HG03103 (cell line): ENCODE measurements around the gene SLC7A9.
"Not testable (repeated sequence)": the region's sequence is repeated elsewhere in the genome, so short reads cannot be mapped to it uniquely, and the experiment has no call there.

ENCODE experiments used
- ATAC-seq: cut with Tn5 transposase; IDR thresholded peaks from one replicate; pipeline ENCODE4 v1.9.1; 2021; ENCODE audit warnings: low read depth; ENCODE audit not compliant: unreplicated experiment

The SLC7A9 gene

DNA sequence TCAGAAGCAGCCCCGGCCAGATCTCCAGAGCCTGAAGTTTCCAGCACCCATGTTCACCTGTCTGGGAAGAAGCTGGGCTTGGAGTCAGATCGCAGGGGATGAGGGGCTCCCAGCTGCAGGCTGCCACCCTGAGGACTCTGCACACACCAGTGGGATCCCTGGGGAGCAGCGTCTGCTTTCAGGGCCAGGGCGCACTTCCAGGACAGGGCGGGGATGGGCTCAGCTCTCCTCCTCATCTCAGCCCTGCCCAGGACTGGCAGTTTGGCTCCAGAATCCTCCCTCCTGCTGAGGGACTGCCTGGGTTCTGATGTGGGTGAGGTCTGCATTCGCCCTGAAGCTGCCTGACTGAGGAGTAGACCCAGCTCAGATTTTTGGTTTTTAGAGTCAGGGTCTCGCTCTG lies 3.5 kb downstream of the SLC7A9 start:
- ATAC-seq: no peak

DNA sequence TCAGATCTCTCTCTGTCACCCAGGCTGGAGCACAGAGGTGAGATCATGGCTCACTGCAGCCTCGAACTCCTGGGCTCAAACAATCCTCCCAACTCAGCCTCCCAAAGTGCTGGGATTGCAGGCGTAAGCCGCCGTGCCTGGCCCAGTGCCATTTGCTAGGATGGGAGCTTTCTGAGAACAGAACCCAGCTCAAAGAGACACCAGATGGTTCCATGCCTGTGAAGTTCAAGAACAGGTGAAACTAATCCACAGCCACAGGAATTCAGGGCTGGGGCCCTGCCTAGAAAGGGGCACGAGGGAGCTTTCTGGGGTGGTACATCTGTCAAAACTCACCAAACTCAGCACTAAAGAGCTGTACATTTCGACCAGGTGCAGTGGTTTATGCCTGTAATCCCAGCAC lies 4.2 kb downstream of the SLC7A9 start:
- no peak for ATAC-seq

DNA sequence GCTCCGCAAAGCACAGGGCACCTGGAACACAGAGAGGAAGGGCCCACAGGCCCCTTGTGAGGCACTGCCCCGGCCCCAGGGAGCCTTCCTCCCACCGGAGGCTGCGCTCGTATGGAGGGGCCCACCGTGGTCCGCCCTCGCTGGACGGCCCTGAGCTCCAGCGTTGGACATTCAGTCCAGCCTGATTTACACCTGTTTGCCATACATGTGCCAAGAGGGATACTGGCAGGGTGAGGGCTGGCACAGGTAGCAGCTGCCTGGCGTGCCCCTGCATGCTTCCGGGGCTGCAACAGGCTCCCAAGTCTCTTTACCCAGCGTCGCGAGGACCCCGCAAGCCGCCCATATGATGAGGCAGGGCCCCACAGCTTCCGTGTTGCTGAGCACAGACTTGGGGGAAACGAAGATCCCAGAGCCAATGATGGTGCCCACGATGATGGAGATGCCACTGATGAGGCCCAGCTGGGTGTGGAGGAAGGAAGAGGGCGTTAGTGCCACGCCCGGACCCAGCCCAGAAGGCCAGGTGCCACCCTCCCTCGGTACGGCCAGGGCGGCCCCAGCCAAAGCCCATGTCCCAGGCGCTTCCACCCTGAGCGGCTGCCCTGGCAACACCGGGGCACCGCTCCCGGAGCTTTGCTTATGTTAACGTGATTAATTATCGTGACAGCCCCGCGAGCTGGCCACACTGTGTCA lies 5.1 kb downstream of the SLC7A9 start:
- no peak for ATAC-seq

DNA sequence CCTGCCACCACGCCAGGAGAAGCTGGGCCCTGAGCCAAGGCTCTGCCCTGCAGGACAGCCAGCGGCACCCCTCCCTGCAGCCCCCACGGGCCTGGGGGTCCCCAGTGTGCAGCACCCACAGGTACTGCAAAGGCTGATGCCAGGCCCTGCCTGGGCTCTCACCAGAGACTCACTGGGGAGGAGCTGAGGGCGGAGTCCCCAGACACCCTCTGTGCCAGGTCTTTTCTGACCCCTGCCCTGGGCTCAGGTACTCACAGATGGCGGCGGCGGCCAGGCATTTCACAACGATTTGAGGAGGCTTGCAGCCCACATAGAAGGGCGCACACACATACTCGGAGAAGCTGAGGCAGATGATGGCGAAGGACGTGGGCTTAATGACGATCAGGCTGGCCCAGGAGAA lies 5.7 kb downstream of the SLC7A9 start:
- ATAC-seq: no peak

DNA sequence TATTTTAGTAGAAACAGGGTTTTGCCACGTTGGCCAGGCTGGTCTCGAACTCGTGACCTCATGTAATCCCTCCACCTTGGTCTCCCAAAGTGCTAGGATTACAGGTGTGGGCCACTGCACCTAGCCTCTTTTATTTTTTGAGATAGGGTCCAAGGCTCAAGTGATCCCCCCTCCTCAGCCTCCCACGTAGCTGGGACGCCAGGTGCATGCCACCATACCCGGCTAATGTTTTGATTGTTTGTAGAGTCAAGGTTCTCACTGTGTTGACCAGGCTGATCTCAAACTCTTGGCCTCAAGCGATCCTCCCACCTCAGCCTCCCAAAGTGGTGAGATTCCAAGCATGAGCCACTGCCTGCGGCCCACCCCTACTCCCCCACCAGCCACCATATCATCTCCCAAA lies 6.3 kb downstream of the SLC7A9 start:
- no peak for ATAC-seq

DNA sequence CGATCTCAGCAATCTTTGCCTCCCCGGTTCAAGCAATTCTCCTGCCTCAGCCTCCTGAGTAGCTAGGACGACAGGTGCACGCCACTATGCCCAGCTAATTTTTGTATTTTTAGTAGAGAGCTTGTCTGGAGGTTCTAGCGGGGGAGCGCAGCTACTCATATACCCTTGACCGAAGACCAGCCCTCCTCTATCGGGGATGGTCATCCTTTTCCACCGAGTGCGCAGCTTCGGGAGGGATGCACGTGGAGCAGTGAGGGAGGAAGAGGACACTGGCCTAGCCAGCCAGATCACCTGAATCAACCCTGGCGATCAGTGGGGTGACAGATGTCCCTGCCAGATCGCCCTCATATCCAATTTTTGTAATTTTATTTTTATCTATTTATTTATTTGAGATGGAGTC lies 6.8 kb downstream of the SLC7A9 start:
- ATAC-seq: no peak

DNA sequence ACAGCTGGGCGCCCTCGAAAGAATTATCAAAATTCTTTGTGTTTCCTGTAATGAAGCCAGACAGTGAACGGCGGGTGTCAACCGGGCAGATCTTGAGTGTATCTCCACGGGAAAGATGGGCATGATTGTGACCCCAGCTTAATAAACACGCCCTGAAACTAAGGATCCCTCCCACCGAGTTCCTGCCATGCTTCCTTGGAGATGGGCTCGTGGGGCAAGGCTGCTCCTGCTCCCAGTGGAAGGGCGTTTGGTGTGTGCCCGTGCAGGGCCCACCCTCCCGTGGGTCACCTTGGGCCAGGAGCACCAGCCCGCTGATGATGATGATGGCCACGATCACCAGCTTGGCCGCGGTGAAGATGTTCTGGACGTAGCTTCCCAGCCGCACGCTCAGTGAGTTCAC lies 7.4 kb downstream of the SLC7A9 start:
- no peak for ATAC-seq

DNA sequence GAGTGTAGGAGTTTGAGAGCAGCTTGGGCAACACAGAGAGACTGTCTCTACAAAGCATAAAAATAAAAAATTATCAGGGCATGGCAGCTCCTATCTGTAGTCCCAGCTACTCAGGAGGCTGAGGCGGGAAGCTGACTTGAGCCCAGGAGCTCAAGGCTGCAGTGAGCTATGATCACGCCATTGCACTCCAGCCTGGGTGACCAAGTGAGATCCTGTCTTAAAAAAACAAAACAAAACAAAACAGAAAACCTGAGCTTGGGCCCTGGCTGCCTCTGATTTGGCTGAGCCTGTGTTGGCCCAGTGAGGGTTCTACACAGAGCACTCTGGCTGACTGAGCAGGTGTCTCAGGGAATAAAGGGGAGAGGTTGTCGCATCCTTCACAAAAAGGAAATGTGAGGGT lies 8.0 kb downstream of the SLC7A9 start:
- no peak for ATAC-seq

DNA sequence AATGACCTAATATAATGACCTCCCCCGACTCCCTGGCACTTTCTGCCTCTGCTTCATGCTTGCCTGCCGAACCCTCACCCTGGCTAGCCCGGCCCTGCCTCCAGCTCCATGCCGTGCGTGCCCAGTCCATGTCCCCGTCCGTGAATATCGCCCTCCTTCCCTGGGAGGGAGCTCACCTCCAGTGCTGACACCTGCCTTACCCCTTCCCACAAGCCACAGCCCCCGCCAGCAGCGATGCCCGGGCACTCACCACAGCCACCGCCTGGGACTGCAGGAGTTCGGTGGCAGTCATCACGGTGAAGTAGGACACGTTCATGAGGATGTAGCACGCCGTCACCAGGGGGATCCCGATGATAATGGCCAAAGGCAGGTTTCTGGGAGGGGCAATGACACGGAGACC lies 10.0 kb downstream of the SLC7A9 start:
- no peak for ATAC-seq

DNA sequence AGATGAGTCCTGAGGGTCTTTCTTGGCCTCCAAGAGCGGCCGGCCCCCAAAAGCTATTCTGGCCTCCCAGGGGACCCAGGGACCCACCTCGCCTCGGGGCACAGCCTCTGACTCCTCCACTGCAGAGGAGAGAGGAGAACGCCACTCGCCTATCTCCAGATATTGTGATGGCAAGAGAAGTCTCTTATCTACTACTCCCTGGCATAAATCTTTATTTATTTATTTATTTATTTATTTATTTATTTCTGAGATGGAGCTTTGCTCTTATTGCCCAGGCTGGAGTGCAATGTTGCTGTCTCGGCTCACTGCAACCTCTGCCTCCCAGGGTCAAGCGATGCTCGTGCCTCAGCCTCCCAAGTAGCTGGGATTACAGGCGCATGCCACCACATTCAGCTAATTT lies 11.0 kb downstream of the SLC7A9 start:
- no peak for ATAC-seq

DNA sequence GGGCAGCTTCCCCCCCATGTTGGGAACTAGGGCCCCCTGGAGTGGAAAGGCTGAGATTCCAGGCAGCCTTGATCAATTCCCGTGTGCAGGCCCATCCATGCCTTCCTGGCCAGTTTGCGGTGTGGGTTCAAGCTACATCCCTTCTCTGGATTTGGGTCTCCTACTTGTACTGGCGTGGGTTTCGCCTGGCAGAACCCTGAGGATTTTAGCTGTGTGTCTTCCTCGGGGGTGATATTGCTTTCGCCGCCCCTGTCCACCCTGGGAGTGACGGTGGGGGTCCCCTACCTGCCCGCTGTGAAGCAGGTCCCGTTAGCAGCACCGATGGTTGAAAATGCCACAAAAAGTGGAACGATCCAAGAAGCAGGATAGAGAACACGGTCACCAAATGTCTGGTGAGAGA lies 11.4 kb downstream of the SLC7A9 start:
- ATAC-seq: no peak

DNA sequence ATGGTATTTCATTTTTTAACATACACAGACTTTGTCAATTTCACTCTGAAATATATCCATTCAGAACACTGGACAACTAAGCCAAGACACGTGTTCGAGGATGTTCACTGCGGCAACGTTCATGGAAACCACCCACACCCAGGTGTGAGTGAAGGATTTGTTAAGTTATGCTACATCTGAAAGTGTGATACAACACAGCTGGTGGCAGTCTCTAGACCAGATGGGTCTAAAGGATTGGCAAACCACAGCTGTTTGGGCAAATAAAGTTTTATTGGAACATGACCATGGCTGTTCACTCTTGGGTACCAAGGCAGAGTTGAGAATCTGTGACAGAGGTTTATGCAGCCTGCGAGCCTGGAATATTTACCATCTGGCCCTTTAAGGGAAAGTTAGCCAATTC lies 12.0 kb downstream of the SLC7A9 start:
- ATAC-seq: no peak

DNA sequence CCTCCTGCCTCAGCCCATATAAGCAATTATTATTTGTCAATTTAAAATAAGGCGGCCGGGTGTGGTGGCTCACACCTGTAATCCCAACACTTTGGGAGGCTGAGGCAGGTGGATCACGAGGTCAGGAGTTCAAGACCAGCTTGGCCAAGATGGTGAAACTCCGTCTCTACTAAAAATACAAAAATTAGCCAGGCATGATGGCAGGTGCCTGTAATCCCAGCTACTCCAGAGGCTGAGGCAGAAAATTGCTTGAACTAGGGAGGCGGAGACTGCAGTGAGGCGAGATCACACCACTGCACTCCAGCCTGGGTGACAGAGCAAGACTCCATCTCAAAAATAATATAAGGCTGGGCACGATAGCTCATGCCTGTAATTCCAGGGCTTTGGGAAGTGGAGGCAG lies 12.7 kb downstream of the SLC7A9 start:
- not testable (repeated sequence) for ATAC-seq

DNA sequence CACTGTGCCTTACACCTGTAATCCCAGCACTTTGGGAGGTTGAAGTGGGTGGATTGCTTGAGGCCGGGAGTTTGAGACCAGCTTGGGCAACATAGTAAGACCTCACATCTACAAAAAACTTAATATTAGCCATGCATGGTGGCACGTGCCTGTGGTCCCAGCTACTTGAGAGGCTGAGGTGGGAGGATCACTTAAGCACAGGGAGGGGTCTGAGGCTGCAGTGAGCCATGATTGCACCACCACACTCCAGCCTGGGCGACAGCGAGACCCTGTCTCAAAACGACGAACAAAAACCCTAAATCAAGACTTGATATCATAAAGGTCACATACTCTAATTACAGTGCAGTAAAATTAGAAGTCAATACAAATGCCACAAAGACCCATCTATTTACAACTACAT lies 17.4 kb downstream of the SLC7A9 start:
- ATAC-seq: no peak

DNA sequence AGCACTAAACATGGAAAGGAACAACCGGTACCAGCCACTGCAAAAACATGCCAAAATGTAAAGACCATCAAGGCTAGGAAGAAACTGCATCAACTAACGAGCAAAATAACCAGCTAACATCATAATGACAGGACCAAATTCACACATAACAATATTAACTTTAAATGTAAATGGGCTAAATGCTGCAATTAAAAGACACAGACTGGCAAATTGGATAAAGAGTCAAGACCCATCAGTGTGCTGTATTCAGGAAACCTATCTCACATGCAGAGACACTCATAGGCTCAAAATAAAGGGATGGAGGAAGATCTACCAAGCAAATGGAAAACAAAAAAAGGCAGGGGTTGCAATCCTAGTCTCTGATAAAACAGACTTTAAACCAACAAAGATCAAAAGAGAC lies 21.5 kb downstream of the SLC7A9 start:
- not testable (repeated sequence) for ATAC-seq

DNA sequence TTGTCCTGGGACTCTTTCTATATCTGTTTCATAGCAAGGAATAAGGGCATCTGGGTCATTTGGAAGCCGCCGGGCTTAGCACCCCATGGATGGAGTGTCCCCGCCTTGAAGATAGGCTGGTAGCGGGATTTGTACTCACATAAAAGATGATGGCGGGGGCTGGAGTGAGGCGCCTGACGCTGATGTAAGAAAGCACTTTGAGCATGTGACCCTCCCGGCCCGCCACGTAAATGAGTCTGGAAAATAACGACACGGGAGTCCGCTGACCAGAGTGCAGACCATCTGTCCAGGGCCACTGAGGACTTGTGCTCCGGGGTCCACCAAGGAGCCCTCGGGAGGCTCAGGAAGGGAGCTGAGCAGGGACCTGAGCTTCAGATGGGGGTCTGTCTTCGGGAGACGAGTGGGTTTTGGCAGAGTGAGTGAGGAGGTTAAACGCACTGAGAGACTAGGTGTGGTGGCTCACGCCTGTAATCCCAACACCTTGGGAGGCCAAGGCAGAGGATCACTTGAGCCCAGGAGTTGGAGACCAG lies 25.8 kb downstream of the SLC7A9 start:
- no peak for ATAC-seq

DNA sequence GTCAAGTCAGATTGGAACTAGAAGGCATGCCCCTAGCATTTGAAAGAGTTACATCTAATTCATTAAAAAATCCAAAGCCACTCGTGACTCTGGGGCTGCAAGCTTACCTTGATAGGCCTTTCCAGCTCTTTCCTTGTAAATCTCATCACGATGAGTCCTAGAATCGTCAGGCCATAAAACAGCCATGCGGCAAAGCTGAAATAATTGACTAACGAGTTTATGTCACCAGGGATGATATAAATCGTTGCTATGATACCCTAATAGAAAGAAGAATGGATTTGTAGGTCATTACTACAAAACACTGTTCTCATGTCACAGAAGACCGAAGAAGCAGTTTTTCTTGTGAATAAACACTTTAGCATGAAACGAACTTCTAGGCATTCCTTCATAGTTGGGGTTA lies 27.5 kb downstream of the SLC7A9 start:
- ATAC-seq: no peak

DNA sequence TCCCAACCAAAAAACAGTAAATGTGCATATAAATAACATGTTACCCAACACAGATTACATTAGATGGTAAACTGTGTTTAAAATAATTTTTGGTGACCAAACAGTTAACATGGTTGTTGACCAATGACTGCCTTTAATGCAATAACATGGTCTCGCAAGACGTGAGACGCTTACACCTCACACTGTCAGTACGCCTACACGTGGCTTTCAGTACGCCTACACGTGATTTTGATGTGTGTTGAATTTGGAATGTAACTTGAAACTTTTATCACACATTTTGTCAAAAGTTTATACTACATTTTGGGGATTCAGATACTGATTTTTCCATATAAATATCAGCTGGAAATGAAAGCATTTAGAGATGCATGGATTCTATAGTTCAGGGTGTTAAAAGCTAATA lies 32.0 kb downstream of the SLC7A9 start:
- ATAC-seq: no peak

DNA sequence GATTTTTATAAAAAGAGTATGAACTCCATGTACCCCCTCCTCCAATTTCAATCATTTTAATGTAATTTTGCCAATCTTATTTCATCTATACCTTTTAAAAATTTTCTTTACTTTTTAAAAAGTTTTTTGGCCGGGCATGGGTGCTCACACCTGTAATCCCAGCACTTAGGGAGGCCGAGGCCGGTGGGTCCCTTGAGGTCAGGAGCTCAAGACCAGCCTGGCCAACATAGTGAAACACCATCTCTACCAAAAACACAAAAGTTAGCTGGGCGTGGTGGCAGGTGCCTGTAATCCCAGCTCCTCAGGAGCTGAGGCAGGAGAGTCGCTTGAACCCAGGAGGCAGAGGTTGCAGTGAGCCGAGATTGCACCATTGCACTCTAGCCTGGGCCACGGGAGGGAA lies 36.2 kb downstream of the SLC7A9 start:
- ATAC-seq: not testable (repeated sequence)

DNA sequence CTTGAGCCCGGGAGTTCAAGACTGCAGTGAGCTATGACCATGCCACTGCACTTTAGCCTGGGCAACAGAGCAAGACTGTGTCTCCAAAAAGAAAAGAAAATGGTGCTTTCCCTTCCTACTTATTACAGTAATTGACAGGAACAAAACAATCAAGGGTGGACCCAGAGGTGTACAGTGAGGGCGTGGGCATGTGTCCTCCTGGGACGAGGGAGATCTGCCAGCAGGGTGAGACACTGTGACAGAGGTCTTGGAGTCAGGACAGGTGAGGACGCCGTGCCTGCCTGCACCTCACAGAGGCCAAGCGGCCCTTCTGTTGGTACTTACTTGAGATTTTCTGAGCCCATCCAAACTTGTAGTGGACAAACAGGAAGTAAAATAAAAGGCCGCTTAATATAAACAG lies 36.7 kb downstream of the SLC7A9 start:
- ATAC-seq: not testable (repeated sequence)

DNA sequence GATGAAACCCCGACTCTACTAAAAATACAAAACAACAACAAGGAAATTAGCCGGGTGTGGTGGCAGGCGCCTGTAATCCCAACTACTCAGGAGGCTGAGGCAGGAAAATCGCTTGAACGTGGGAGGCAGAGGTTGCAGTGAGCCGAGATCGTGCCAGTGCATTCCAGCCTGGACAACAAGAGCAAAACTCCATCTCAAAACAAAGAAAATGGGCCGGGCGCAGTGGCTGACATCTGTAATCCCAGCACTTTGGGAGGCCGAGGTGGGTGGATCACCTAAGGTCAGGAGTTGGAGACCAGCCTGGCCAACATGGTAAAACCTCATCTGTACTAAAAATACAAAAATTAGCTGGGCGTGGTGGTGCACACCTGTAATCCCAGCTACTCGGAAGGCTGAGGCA lies 37.5 kb downstream of the SLC7A9 start:
- ATAC-seq: not testable (repeated sequence)

DNA sequence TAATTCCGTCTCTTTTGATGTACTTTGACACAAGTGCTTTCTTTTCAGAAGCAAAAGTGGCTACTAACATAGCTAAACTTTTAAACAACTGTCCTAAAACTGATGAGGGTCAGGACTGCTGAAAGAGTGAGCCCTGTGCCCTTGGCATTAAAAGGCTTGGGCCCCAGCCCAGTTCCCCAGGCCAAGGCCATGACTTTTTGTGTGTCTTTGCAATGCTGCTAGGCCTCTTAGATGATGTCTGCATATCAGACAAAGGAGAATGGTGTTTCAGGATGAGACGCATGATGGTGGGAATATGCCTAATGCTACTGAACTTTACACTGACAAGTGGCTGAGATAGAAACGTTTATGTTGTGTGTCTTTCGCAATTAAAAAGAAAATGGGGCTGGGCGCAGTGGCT lies 38.0 kb downstream of the SLC7A9 start:
- no peak for ATAC-seq
